Neuron (in vitro differentiated cells): ENCODE measurements around the gene FRMD4A.

Experiments
- H2AFZ ChIP-seq: one replicate; pipeline ENCODE4 v1.6.1; 2013; ENCODE audit warnings: low read depth, mild to moderate bottlenecking, inconsistent platforms, low read length, moderate library complexity
- H3K27me3 ChIP-seq: one replicate; pipeline ENCODE4 v1.6.1; 2013; ENCODE audit warnings: low read length; ENCODE audit not compliant: insufficient read depth
- H3K36me3 ChIP-seq: one replicate; pipeline ENCODE4 v1.6.1; 2013; ENCODE audit warnings: low read length; ENCODE audit not compliant: insufficient read depth
- H3K4me1 ChIP-seq: one replicate; pipeline ENCODE4 v1.6.1; 2013; ENCODE audit warnings: low read length; ENCODE audit not compliant: insufficient read depth
- H3K4me3 ChIP-seq: 2 replicates; pipeline ENCODE4 v1.5.1; 2013; ENCODE audit warnings: mild to moderate bottlenecking, low read length, moderate library complexity
- H3K9me3 ChIP-seq: one replicate; pipeline ENCODE4 v1.6.1; 2013; ENCODE audit warnings: low read length

The FRMD4A gene

GRCh38 chr10:14261336-14261735 is 69.4 kb downstream of the FRMD4A start:
- Histone ChIP-seq H3K27me3 (no peaks in the 10 kb centered on the region), H2AFZ (no peak overlapping the region), H3K36me3 (no peaks in the 10 kb centered on the region), H3K4me1 (peaks cover 32% of the 10 kb centered on the region), H3K4me3 (no peak overlapping the region), H3K9me3 (peaks cover 4% of the 10 kb centered on the region)

GRCh38 chr10:14259696-14260566 is 70.8 kb downstream of the FRMD4A start:
- H3K4me3 ChIP-seq: no peak overlapping the region
- no peak overlapping the region for H2AFZ ChIP-seq
- H3K4me1 ChIP-seq: peaks cover 28% of the 10 kb centered on the region
- peaks cover 4% of the 10 kb centered on the region for H3K9me3 ChIP-seq
- no peaks in the 10 kb centered on the region for H3K36me3 ChIP-seq
- H3K27me3 ChIP-seq: no peaks in the 10 kb centered on the region

GRCh38 chr10:14254368-14254767 is 76.4 kb downstream of the FRMD4A start:
- no peak overlapping the region for H2AFZ ChIP-seq
- no peaks in the 10 kb centered on the region for H3K27me3 ChIP-seq
- H3K9me3 ChIP-seq: peaks cover 7% of the 10 kb centered on the region
- H3K36me3 ChIP-seq: no peaks in the 10 kb centered on the region
- no peak overlapping the region for H3K4me3 ChIP-seq
- H3K4me1 ChIP-seq: peaks cover 5% of the 10 kb centered on the region

GRCh38 chr10:14253711-14254110 is 77.0 kb downstream of the FRMD4A start:
- H3K36me3 ChIP-seq: no peaks in the 10 kb centered on the region
- H3K4me3 ChIP-seq: no peak overlapping the region
- H3K27me3 ChIP-seq: no peaks in the 10 kb centered on the region
- peaks cover 5% of the 10 kb centered on the region for H3K4me1 ChIP-seq
- no peak overlapping the region for H2AFZ ChIP-seq
- peaks cover 7% of the 10 kb centered on the region for H3K9me3 ChIP-seq

GRCh38 chr10:14253079-14253478 is 77.6 kb downstream of the FRMD4A start:
- no peaks in the 10 kb centered on the region for H3K27me3 ChIP-seq
- H3K9me3 ChIP-seq: peaks cover 3% of the 10 kb centered on the region
- no peak overlapping the region for H3K4me3 ChIP-seq
- H3K36me3 ChIP-seq: no peaks in the 10 kb centered on the region
- peaks cover 5% of the 10 kb centered on the region for H3K4me1 ChIP-seq
- no peak overlapping the region for H2AFZ ChIP-seq

GRCh38 chr10:14250496-14251076 is 80.1 kb downstream of the FRMD4A start:
- Histone ChIP-seq H3K27me3 (no peaks in the 10 kb centered on the region), H3K4me3 (no peak overlapping the region), H2AFZ (no peak overlapping the region), H3K9me3 (peaks cover 3% of the 10 kb centered on the region), H3K4me1 (peaks cover 5% of the 10 kb centered on the region), H3K36me3 (no peaks in the 10 kb centered on the region)

GRCh38 chr10:14247377-14248116 is 83.2 kb downstream of the FRMD4A start:
- no peak overlapping the region for H3K4me3 ChIP-seq
- H2AFZ ChIP-seq: no peak overlapping the region
- H3K9me3 ChIP-seq: no peaks in the 10 kb centered on the region
- no peaks in the 10 kb centered on the region for H3K27me3 ChIP-seq
- peaks cover 5% of the 10 kb centered on the region for H3K4me1 ChIP-seq
- no peaks in the 10 kb centered on the region for H3K36me3 ChIP-seq

- no peaks in the 10 kb centered on the region for H3K27me3 ChIP-seq
- peaks cover 12% of the 10 kb centered on the region for H3K4me1 ChIP-seq
- no peaks in the 10 kb centered on the region for H3K36me3 ChIP-seq
- H2AFZ ChIP-seq: no peak overlapping the region
- no peaks in the 10 kb centered on the region for H3K9me3 ChIP-seq
- H3K4me3 ChIP-seq: no peak overlapping the region
Measured at GRCh38 chr10:14244801-14245211, 85.9 kb downstream of the FRMD4A start.

GRCh38 chr10:14244147-14244546 is 86.6 kb downstream of the FRMD4A start:
- Histone ChIP-seq H3K9me3 (no peaks in the 10 kb centered on the region), H3K27me3 (no peaks in the 10 kb centered on the region), H2AFZ (no peak overlapping the region), H3K4me1 (peaks cover 14% of the 10 kb centered on the region), H3K4me3 (no peak overlapping the region), H3K36me3 (no peaks in the 10 kb centered on the region)

- Histone ChIP-seq H3K36me3 (no peaks in the 10 kb centered on the region), H3K27me3 (no peaks in the 10 kb centered on the region), H3K4me3 (no peak overlapping the region), H3K9me3 (no peaks in the 10 kb centered on the region), H2AFZ (no peak overlapping the region), H3K4me1 (peaks cover 14% of the 10 kb centered on the region)
Measured at GRCh38 chr10:14243221-14243620, 87.5 kb downstream of the FRMD4A start.

GRCh38 chr10:14241196-14241595 is 89.5 kb downstream of the FRMD4A start:
- H3K36me3 ChIP-seq: no peaks in the 10 kb centered on the region
- peaks cover 14% of the 10 kb centered on the region for H3K4me1 ChIP-seq
- no peak overlapping the region for H3K4me3 ChIP-seq
- H3K9me3 ChIP-seq: peaks cover 3% of the 10 kb centered on the region
- no peak overlapping the region for H2AFZ ChIP-seq
- H3K27me3 ChIP-seq: no peaks in the 10 kb centered on the region

GRCh38 chr10:14240253-14241189 is 90.2 kb downstream of the FRMD4A start:
- no peaks in the 10 kb centered on the region for H3K27me3 ChIP-seq
- no peaks in the 10 kb centered on the region for H3K36me3 ChIP-seq
- H3K9me3 ChIP-seq: peaks cover 4% of the 10 kb centered on the region
- H2AFZ ChIP-seq: peak overlapping the region; percentile 46
- H3K4me3 ChIP-seq: peak overlapping the region; percentile 34
- H3K4me1 ChIP-seq: peaks cover 14% of the 10 kb centered on the region
